IMR-90 (cell line): ENCODE measurements around the gene PDE4B. TPM values are rescaled to one million over a fixed set of nuclear protein-coding genes. Genes with fewer than 3 reads are reported as not detected.

Experiments
- ATAC-seq: fragments of 200-7000 bp; cut with Tn5 transposase; 2 replicates; pipeline ENCODE4 v1.9.1; 2020; ENCODE audit warnings: low read depth, mild to moderate bottlenecking, moderate library complexity
- BruUV-seq: library from RNA; stranded (reverse); fragments of 400-500 nt; replicated peaks from 2 replicates; lab custom pipeline; 2021; lab: Mats Ljungman, UMichigan
- CTCF ChIA-PET: fragments of 300-600 bp; formaldehyde crosslinking; extraction: SDS; loops from one replicate; lab custom pipeline; 2021; ENCODE audit warnings: antibody characterized with exemption; lab: Yijun Ruan, JAX
- POLR2A ChIA-PET: fragments of 300-600 bp; sonication (Branson Sonifier 250); formaldehyde crosslinking; loops from one replicate; lab custom pipeline; 2022; ENCODE audit warnings: antibody characterized with exemption; ENCODE audit not compliant: unreplicated experiment; lab: Charles Lee
- DNase-seq: peaks from one replicate; pipeline ENCODE4 v3.0.0; 2013
- H2AFZ ChIP-seq: replicated peaks from 2 replicates; pipeline ENCODE3; 2013; ENCODE audit warnings: low read length, mild to moderate bottlenecking; ENCODE audit not compliant: poor library complexity
- H2AK5ac ChIP-seq: 2 replicates; pipeline ENCODE4 v1.6.1; 2013; ENCODE audit warnings: low read depth, low read length, inconsistent platforms
- H2AK9ac ChIP-seq: replicated peaks from 2 replicates; pipeline ENCODE3; 2013; ENCODE audit warnings: mild to moderate bottlenecking, low read depth, low read length, moderate library complexity; ENCODE audit not compliant: poor library complexity
- H2BK120ac ChIP-seq: 2 replicates; pipeline ENCODE4 v1.6.1; 2013; ENCODE audit warnings: low read depth, low read length, inconsistent platforms
- H2BK15ac ChIP-seq: 3 replicates; pipeline ENCODE4 v1.6.1; 2013; ENCODE audit warnings: low read depth, low read length, inconsistent platforms
- H2BK20ac ChIP-seq: 2 replicates; pipeline ENCODE4 v1.6.1; 2013; ENCODE audit warnings: low read depth, mild to moderate bottlenecking, inconsistent platforms, low read length, moderate library complexity
- H2BK5ac ChIP-seq: 2 replicates; pipeline ENCODE4 v1.6.1; 2013; ENCODE audit warnings: mild to moderate bottlenecking, low read depth, low read length, inconsistent platforms; ENCODE audit not compliant: poor library complexity, severe bottlenecking
- H3K14ac ChIP-seq: replicated peaks from 2 replicates; pipeline ENCODE4 v1.6.1; 2013; ENCODE audit warnings: low read depth, low read length, inconsistent platforms
- H3K18ac ChIP-seq: 2 replicates; pipeline ENCODE4 v1.6.1; 2013; ENCODE audit warnings: low read depth, low read length, control low read depth
- H3K23ac ChIP-seq: 2 replicates; pipeline ENCODE4 v1.6.1; 2013; ENCODE audit warnings: low read depth, low read length, inconsistent platforms
- H3K27ac ChIP-seq: 2 replicates; pipeline ENCODE4 v1.5.1; 2013; ENCODE audit warnings: mild to moderate bottlenecking, control low read depth, low read length; ENCODE audit not compliant: insufficient read depth
- H3K27me3 ChIP-seq: 2 replicates; pipeline ENCODE4 v1.6.1; 2013; ENCODE audit warnings: low read length; ENCODE audit not compliant: control insufficient read depth, insufficient read depth
- H3K36me3 ChIP-seq: 2 replicates; pipeline ENCODE4 v1.6.1; 2013; ENCODE audit warnings: low read length, mixed read lengths; ENCODE audit not compliant: control insufficient read depth, insufficient read depth
- H3K4ac ChIP-seq: 2 replicates; pipeline ENCODE4 v1.6.1; 2013; ENCODE audit warnings: low read depth, low read length, inconsistent platforms
- H3K4me1 ChIP-seq: 2 replicates; pipeline ENCODE4 v1.6.1; 2013; ENCODE audit warnings: low read length, mixed read lengths; ENCODE audit not compliant: control insufficient read depth, insufficient read depth
- H3K4me2 ChIP-seq: 2 replicates; pipeline ENCODE4 v1.6.1; 2013; ENCODE audit warnings: low read depth, mild to moderate bottlenecking, control low read depth, low read length, moderate library complexity
- H3K4me3 ChIP-seq: 2 replicates; pipeline ENCODE4 v1.5.1; 2013; ENCODE audit warnings: low read depth, mild to moderate bottlenecking, control low read depth, low read length, moderate library complexity; ENCODE audit not compliant: insufficient read depth
- H3K56ac ChIP-seq: 2 replicates; pipeline ENCODE4 v1.6.1; 2013; ENCODE audit warnings: low read length, inconsistent platforms; ENCODE audit not compliant: insufficient read depth; ENCODE audit errors: extremely low read depth
- H3K79me1 ChIP-seq, 2 experiments: 2 replicates each; pipeline ENCODE4 v1.6.1; 2013; ENCODE audit warnings: low read length in 2 of 2, inconsistent platforms in 1 of 2, low read depth in 1 of 2
- H3K9ac ChIP-seq: 2 replicates; pipeline ENCODE4 v1.6.1; 2013; ENCODE audit warnings: low read depth, low read length, control low read depth
- H3K9me1 ChIP-seq: 2 replicates; pipeline ENCODE4 v1.6.1; 2013; ENCODE audit warnings: low read length, inconsistent platforms; ENCODE audit not compliant: insufficient read depth
- H3K9me3 ChIP-seq: 2 replicates; pipeline ENCODE4 v1.6.1; 2013; ENCODE audit warnings: low read length; ENCODE audit not compliant: control insufficient read depth, insufficient read depth
- H4K20me1 ChIP-seq: 2 replicates; pipeline ENCODE4 v1.6.1; 2013; ENCODE audit warnings: low read length, inconsistent platforms; ENCODE audit not compliant: insufficient read depth
- H4K5ac ChIP-seq: 2 replicates; pipeline ENCODE4 v1.6.1; 2013; ENCODE audit warnings: mild to moderate bottlenecking, low read depth, low read length, control low read depth
- H4K8ac ChIP-seq, 2 experiments: 2 replicates each; pipeline ENCODE4 v1.6.1; 2013; ENCODE audit warnings: low read depth in 2 of 2, low read length in 2 of 2, control low read depth in 1 of 2, inconsistent platforms in 1 of 2
- H4K91ac ChIP-seq: 2 replicates; pipeline ENCODE4 v1.6.1; 2013; ENCODE audit warnings: low read depth, low read length, inconsistent platforms; ENCODE audit not compliant: insufficient read depth
- BHLHE40 ChIP-seq: fragments of 150-350 bp; IDR thresholded peaks from 2 replicates; pipeline ENCODE4 v1.6.1; 2016; ENCODE audit warnings: mild to moderate bottlenecking, low read depth, low read length
- CEBPB ChIP-seq: IDR thresholded peaks from 2 replicates; pipeline ENCODE4 v1.6.1; 2012; ENCODE audit warnings: low read depth, low read length, improper control_type of control experiment
- ELK1 ChIP-seq: fragments of 150-350 bp; IDR thresholded peaks from 2 replicates; pipeline ENCODE4 v1.6.1; 2016; ENCODE audit warnings: low read depth, mild to moderate bottlenecking, low read length, moderate library complexity, borderline replicate concordance
- MXI1 ChIP-seq: IDR thresholded peaks from 2 replicates; pipeline ENCODE4 v1.6.1; 2012; ENCODE audit warnings: low read depth, mild to moderate bottlenecking, low read length, moderate library complexity, borderline replicate concordance
- NFE2L2 ChIP-seq: fragments of 150-350 bp; IDR thresholded peaks from 2 replicates; pipeline ENCODE4 v1.6.1; 2016; ENCODE audit warnings: low read depth, mild to moderate bottlenecking, low read length
- POLR2A ChIP-seq: IDR thresholded peaks from 2 replicates; pipeline ENCODE4 v1.6.1; 2012; ENCODE audit warnings: mild to moderate bottlenecking, low read depth, low read length
- RCOR1 ChIP-seq: IDR thresholded peaks from 2 replicates; pipeline ENCODE4 v1.6.1; 2012; ENCODE audit warnings: mild to moderate bottlenecking, low read length, improper control_type of control experiment; ENCODE audit not compliant: insufficient replicate concordance
- SMC3 ChIP-seq: fragments of 150-350 bp; IDR thresholded peaks from 2 replicates; pipeline ENCODE4 v1.6.1; 2016; ENCODE audit warnings: low read depth, mild to moderate bottlenecking, antibody characterized with exemption, low read length, moderate library complexity
- USF2 ChIP-seq: fragments of 150-350 bp; IDR thresholded peaks from 2 replicates; pipeline ENCODE4 v1.6.1; 2017; ENCODE audit warnings: mild to moderate bottlenecking, antibody characterized with exemption, low read length, low read depth
- WGBS, 2 experiments: methylation state at CpG; one replicate each; pipeline versions ENCODE4 v1.1.5 to v1.1.7; 2013; ENCODE audit warnings: missing lambda C conversion rate in 2 of 2; ENCODE audit not compliant: insufficient read length in 1 of 2; ENCODE audit errors: extremely low coverage in 2 of 2; 5-methylcytosine and 5-hydroxymethylcytosine counted together
- dilution Hi-C: fragments of 300-500 bp; cut with HindIII; formaldehyde crosslinking; loops from one replicate; pipeline ENCODE4 v1.14.3; 2018; ENCODE audit warnings: low sequenced_read_pairs; ENCODE audit not compliant: unreplicated experiment
- in situ Hi-C: fragments of 300-500 bp; cut with MboI; formaldehyde crosslinking; loops from 3 replicates; pipeline ENCODE4 v1.14.3; 2019; ENCODE audit warnings: low sequenced_read_pairs, inconsistent platforms, mixed read lengths
- intact Hi-C: fragments of 100-400 bp; cut with micrococcal nuclease; formaldehyde crosslinking; loops from 2 replicates; pipeline ENCODE4 v1.10.0; 2022
- polyA plus RNA-seq, 3 experiments: library from polyadenylated mRNA; depleted of rRNA; stranded (reverse); fragments of >200 nt; gene quantifications; 2 replicates each; pipeline ENCODE4 v1.2.3, GENCODE V29; 2012; ENCODE audit warnings: low replicate concordance in 1 of 3
- total RNA-seq: library from RNA; depleted of rRNA; stranded (reverse); fragments of >200 nt; gene quantifications from 2 replicates; pipeline ENCODE4 v1.2.3, GENCODE V29; 2012

Gene PDE4B
- total and polyA plus RNA-seq, 2 of the 4 experiments (the other 2 are of a cell fraction), result 5.8 to 21.3 TPM

- H2BK20ac ChIP-seq, result no peak overlapping the region
- no peak overlapping the region for H4K5ac ChIP-seq
- ChIA-PET CTCF (no interaction called here), POLR2A (no interaction called here)
- no peak overlapping the region for H3K4me3 ChIP-seq
- H3K14ac ChIP-seq, result no peak overlapping the region
- H3K18ac ChIP-seq, result no peak overlapping the region
- no peaks in the 10 kb centered on the region for H3K27me3 ChIP-seq
- no peak overlapping the region for H3K4ac ChIP-seq
- H4K8ac ChIP-seq, result no peak overlapping the region
- no CpG with 5 or more reads among the region's 5 CpGs for WGBS, 2 experiments
- no peak overlapping the region for H2AK9ac ChIP-seq
- H3K4me2 ChIP-seq, result no peak overlapping the region
- peaks cover 2 to 14% of the 10 kb centered on the region in 2 experiments; a peak in 3 of 4 replicates for H3K79me1 ChIP-seq
- DNase-seq, result no peak
- no peak overlapping the region for H2BK5ac ChIP-seq
- H2BK15ac ChIP-seq, result no peak overlapping the region
- H3K36me3 ChIP-seq, result peaks cover 54% of the 10 kb centered on the region
- no peak overlapping the region for H2AK5ac ChIP-seq
- H3K4me1 ChIP-seq, result peaks cover 26% of the 10 kb centered on the region
- H3K9ac ChIP-seq, result no peak overlapping the region
- H3K9me3 ChIP-seq, result no peaks in the 10 kb centered on the region
- dilution Hi-C loops (no loop called here), intact Hi-C loops (no loop called here), in situ Hi-C loops (no loop called here)
- no peak for ATAC-seq
- no peak overlapping the region for H3K27ac ChIP-seq
- BruUV-seq, result no TSS peak
- no peak overlapping the region for H4K91ac ChIP-seq
- no peak for TF ChIP-seq RCOR1
- no peak for TF ChIP-seq POLR2A
- TF ChIP-seq MXI1, result no peak
- TF ChIP-seq SMC3, result no peak
- no peak for TF ChIP-seq NFE2L2
- TF ChIP-seq BHLHE40, result no peak
- no peak for TF ChIP-seq ELK1
- TF ChIP-seq CEBPB, result no peak
- TF ChIP-seq USF2, result no peak
- peaks cover 9% of the 10 kb centered on the region for H3K9me1 ChIP-seq
- peaks cover 3% of the 10 kb centered on the region; the same call in 1 of the 2 replicates for H4K20me1 ChIP-seq
- no peak overlapping the region for H3K56ac ChIP-seq
- no peak overlapping the region for H2AFZ ChIP-seq
- H3K23ac ChIP-seq, result no peak overlapping the region
- no peak overlapping the region for H2BK120ac ChIP-seq
Measured at GRCh38 chr1:66368261-66368660, 575.6 kb downstream of the PDE4B start.
